Left ventricle myocardium inferior (tissue), 1 donor: ENCODE measurements around the gene OR52B4. TPM values are rescaled to one million over a fixed set of nuclear protein-coding genes. Genes with fewer than 3 reads are reported as not detected.
"Not testable (repeated sequence)": the region's sequence is repeated elsewhere in the genome, so short reads cannot be mapped to it uniquely, and the experiment has no call there.

Experiments
- DNase-seq: peaks from one replicate; pipeline ENCODE4 v3.0.0-alpha.2; 2020
- H3K27ac ChIP-seq: fragments of 200-600 bp; replicated peaks from 2 replicates; pipeline ENCODE4 v1.8.0; 2021
- H3K27me3 ChIP-seq: fragments of 200-600 bp; 2 replicates; pipeline ENCODE4 v1.8.0; 2021; ENCODE audit warnings: low read depth
- H3K36me3 ChIP-seq: fragments of 200-600 bp; 2 replicates; pipeline ENCODE4 v1.8.0; 2021
- H3K4me1 ChIP-seq: fragments of 200-600 bp; 2 replicates; pipeline ENCODE4 v1.8.0; 2021
- H3K4me3 ChIP-seq: fragments of 200-600 bp; 2 replicates; pipeline ENCODE4 v1.8.0; 2021; ENCODE audit warnings: mild to moderate bottlenecking, moderate library complexity
- H3K9me3 ChIP-seq: fragments of 200-600 bp; replicated peaks from 2 replicates; pipeline ENCODE4 v1.8.0; 2021
- intact Hi-C: fragments of 100-400 bp; cut with micrococcal nuclease; formaldehyde crosslinking; loops from one replicate; pipeline ENCODE4 v1.11.0; 2022
- total RNA-seq: library from RNA; stranded (reverse); fragmentation: NEBNext Ultra II Directional; extraction: Animal tissue kit (Norgen Biotek cat#: 25700); gene quantifications from one replicate; pipeline ENCODE4 v1.2.1, GENCODE V29; 2021
- TF ChIP-seq, protein P1 (sequence below): fragments of 200-600 bp; IDR thresholded peaks from 2 replicates; pipeline ENCODE4 v1.8.0; 2021; ENCODE audit warnings: antibody characterized with exemption, mild to moderate bottlenecking, borderline replicate concordance
- donor health status: DM: no; HTN: yes; CAD: no; lungs with severe emphysema.

The OR52B4 gene
- total RNA-seq, 1 donor from 2014 or later, result not detected

DNA sequence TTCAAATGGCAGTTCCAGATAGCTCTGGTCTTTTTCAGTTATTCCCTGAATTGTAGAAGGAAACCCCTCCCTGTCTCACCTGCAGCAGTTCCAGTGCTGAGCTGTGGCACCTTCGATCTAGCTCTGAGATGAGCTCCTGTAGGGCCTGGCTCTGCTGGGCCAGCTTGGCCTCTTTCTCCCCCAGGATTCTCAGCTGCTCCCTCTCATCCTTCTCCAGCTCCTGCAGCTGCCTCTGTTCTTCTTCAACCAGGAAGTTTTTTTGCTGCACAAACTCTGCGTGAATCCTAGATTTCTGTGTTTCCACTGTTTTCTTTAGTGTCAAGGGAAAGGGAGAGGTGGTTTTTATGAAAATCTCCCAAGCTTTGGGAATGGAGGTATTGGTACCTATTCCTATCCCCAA, 20.0 kb upstream of the OR52B4 start:
- no peak overlapping the region for H3K27ac ChIP-seq
- TF ChIP-seq, protein P1, sequence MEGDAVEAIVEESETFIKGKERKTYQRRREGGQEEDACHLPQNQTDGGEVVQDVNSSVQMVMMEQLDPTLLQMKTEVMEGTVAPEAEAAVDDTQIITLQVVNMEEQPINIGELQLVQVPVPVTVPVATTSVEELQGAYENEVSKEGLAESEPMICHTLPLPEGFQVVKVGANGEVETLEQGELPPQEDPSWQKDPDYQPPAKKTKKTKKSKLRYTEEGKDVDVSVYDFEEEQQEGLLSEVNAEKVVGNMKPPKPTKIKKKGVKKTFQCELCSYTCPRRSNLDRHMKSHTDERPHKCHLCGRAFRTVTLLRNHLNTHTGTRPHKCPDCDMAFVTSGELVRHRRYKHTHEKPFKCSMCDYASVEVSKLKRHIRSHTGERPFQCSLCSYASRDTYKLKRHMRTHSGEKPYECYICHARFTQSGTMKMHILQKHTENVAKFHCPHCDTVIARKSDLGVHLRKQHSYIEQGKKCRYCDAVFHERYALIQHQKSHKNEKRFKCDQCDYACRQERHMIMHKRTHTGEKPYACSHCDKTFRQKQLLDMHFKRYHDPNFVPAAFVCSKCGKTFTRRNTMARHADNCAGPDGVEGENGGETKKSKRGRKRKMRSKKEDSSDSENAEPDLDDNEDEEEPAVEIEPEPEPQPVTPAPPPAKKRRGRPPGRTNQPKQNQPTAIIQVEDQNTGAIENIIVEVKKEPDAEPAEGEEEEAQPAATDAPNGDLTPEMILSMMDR, result no peak
- H3K4me3 ChIP-seq, result no peak overlapping the region
- no peak for DNase-seq
- H3K27me3 ChIP-seq, result no peaks in the 10 kb centered on the region
- no peaks in the 10 kb centered on the region for H3K9me3 ChIP-seq
- peaks cover 13% of the 10 kb centered on the region for H3K4me1 ChIP-seq
- intact Hi-C loops, result no loop called here
- H3K36me3 ChIP-seq, result peaks cover 71% of the 10 kb centered on the region

DNA sequence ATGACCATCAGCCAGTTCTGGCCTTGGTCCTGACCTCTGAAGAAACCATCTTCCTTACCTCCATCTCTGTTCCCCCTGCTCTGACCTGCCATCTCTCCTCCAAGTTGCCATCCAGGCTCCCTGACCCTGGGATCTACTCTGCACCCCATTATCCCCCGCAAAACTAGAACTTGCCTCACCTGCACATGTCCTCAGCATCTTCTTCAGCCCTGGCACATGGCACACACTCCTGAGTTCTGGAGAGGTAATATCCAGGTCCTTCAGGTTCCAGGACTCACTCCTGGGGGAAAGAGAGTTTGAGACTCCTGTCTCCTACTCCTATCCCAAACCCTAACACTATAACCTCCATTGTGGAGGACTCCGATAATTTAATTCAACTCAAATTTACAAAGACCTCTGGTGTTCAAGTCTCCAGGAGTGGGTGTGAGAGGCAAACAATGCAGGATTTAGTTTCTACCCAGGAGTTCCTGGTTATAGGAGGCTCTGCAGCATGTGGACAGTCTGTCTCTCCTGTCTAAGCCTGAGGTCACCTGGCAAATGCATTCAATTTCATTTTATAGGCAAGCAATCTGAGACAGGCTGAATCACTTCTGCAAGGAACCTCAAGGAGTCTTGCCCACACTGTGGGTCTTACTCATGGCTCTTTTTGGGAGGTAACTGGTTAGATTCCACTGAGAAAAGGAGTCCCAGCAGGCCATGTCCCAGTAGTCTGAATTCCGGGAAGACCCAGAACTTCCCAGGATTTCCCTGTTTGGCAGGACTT, 18.0 kb upstream of the OR52B4 start:
- no peak for DNase-seq
- H3K9me3 ChIP-seq, result no peaks in the 10 kb centered on the region
- TF ChIP-seq, protein P1, result no peak
- intact Hi-C loops, result no loop called here
- peaks cover 76% of the 10 kb centered on the region for H3K36me3 ChIP-seq
- H3K4me3 ChIP-seq, result no peak overlapping the region
- no peaks in the 10 kb centered on the region for H3K4me1 ChIP-seq
- no peak overlapping the region for H3K27ac ChIP-seq
- H3K27me3 ChIP-seq, result no peaks in the 10 kb centered on the region

DNA sequence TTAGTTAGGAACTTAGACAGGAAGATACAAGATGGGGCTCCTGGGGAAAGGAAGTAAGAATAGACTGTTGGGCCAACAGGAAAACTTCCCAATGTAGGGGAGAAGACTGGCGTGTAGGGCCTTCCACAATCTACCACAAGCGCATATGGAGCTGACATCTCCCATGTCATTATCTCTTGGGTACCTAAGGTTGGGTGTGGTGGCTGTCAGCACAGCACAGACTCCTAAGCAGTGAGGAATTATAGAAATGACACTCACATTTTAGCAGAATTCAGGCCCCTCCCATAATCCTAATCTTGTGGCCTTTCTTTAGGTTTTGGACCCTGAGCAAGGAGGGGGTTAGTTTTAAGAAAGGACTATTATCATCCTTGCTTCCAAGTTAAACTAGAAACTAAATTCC, 13.7 kb upstream of the OR52B4 start:
- intact Hi-C loops, result no loop called here
- H3K9me3 ChIP-seq, result no peaks in the 10 kb centered on the region
- no peak for DNase-seq
- no peak overlapping the region for H3K27ac ChIP-seq
- no peak overlapping the region for H3K4me3 ChIP-seq
- TF ChIP-seq, protein P1, result no peak
- no peaks in the 10 kb centered on the region for H3K4me1 ChIP-seq
- peaks cover 40% of the 10 kb centered on the region for H3K36me3 ChIP-seq
- H3K27me3 ChIP-seq, result no peaks in the 10 kb centered on the region

DNA sequence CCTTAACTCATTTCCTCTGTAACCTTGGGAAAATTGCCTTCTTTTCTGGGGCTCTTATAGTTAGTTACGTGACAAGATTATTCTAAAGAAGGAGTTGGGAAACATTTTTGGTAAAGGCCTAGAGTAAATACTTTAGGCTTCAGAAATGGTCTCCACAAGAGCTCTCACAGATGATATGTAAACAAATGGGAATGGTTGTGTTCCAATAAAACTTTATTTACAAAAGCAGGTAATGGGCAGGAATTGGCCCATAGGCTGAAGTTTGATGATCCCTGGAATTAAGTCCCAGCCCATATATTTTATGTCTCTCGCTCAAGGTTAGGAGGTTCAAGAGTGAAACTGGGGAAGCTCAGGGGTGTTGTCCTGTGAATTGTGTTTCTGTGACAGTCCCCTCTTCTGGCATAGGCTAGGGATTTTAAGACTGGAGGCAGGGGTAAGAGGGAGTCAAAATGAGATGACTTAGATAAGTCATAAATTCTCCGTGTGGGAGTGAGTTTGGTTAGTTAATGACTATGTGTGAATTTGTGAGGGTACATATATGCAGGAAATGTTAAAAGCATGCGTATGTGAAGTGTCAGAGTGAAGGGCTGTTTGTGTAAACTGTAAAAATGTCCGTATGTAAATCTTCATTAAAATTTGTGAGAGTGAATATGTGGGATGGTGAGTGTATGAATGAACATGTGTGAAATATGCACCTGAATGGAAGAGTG, 7.4 kb upstream of the OR52B4 start:
- Histone ChIP-seq H3K36me3 (no peaks in the 10 kb centered on the region), H3K4me1 (no peaks in the 10 kb centered on the region), H3K27ac (no peak overlapping the region), H3K4me3 (no peak overlapping the region), H3K27me3 (no peaks in the 10 kb centered on the region), H3K9me3 (no peaks in the 10 kb centered on the region)
- intact Hi-C loops, result no loop called here
- TF ChIP-seq, protein P1, result no peak
- DNase-seq, result no peak

DNA sequence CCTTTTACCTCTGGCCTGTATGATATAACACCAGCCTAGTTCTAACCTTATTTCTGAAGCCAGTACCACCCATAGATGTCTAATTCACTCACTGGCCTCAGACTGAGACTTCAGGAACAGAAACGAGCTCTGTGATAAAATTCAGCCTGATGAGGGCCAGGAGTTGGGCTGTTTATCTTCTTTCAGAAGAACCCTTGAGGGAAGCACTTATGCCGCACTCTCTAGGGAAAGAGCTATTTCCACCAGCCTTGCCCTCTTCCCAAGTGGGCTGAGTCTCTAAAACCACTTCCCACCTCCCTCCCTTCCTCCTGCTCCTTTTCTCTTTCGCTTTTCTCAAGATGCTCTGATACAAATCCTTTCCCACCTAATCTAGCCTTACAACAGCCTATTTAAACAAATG, 2.0 kb upstream of the OR52B4 start:
- Histone ChIP-seq H3K27ac (no peak overlapping the region), H3K4me3 (no peak overlapping the region), H3K36me3 (no peaks in the 10 kb centered on the region), H3K9me3 (peaks cover 3% of the 10 kb centered on the region), H3K4me1 (no peaks in the 10 kb centered on the region), H3K27me3 (no peaks in the 10 kb centered on the region)
- no peak for DNase-seq
- TF ChIP-seq, protein P1, result no peak
- intact Hi-C loops, result no loop called here

DNA sequence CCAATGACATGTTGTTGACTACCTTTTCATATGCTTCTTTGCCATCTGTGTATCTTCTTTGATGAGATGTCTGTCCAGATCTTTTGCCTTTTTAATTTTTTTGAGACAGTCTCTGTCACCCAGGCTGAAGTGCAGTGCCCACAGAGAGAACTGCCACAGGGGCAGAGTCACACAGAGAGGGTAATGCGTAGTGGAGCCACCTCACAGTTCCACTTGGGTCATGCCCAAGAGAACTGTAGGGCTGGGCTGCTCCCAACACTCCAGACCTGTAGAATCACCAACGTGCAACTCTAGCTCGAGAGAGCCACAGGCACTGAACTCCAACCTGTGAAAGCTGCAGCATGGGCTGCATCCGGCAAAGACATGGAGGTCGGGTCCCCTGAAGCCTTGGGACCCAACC, 20.0 kb downstream of the OR52B4 start:
- H3K4me3 ChIP-seq, H3K4me1 ChIP-seq, H3K9me3 ChIP-seq, intact Hi-C loops, DNase-seq, H3K27ac ChIP-seq, H3K36me3 ChIP-seq, H3K27me3 ChIP-seq: not testable (repeated sequence)

DNA sequence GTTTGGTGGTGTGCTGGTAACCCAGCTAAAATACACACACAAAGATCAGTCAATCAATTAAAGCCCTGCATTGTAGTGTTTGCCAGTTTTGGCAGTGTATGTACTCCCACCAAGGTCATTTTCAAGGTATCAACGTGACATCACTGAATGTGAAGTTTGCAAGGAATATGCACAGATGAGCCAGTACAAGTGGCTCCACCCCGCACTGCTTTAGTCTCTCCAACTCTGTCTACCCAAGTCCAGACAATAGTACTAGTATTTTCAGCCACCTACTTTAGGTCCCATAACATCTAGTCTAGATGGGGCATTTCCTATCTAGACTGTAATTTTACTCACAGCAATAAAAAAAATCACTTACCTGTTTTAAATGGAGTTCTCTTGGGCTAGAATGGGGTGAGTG, 22.8 kb downstream of the OR52B4 start:
- H3K36me3 ChIP-seq, DNase-seq, H3K27me3 ChIP-seq, H3K9me3 ChIP-seq, H3K27ac ChIP-seq, intact Hi-C loops, H3K4me3 ChIP-seq, H3K4me1 ChIP-seq: not testable (repeated sequence)

DNA sequence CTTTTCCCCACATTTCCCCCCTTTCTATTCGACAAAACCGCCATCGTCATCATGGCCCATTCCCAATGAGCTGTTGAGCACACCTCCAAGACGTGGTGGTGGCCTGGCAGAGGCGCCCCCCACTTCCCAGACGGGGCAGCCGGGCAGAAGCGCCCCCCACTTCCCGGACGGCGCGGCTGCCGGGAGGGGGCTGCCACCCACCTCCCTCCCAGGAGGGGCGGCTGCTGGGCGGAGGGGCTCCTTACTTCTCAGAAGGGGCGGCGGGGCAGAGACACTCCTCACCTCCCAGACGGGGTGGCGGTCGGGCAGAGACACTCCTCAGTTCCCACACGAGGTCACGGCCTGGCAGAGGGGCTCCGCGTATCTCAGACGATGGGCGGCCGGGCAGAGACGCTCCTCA, 33.8 kb downstream of the OR52B4 start:
- DNase-seq, H3K4me1 ChIP-seq, intact Hi-C loops, H3K9me3 ChIP-seq, H3K4me3 ChIP-seq, H3K27me3 ChIP-seq, H3K27ac ChIP-seq, H3K36me3 ChIP-seq: not testable (repeated sequence)
